Mononuclear cell (primary cell): ENCODE measurements around the gene RXFP3. TPM values are rescaled to one million over a fixed set of nuclear protein-coding genes. Genes with fewer than 3 reads are reported as not detected.
"Not testable (repeated sequence)": the region's sequence is repeated elsewhere in the genome, so short reads cannot be mapped to it uniquely, and the experiment has no call there.

Source experiments
- H3K27me3 ChIP-seq: 2 replicates; pipeline ENCODE4 v1.6.0; 2011; ENCODE audit warnings: low read length, control low read depth; ENCODE audit not compliant: insufficient read depth
- H3K4me1 ChIP-seq: 2 replicates; pipeline ENCODE4 v1.5.1; 2011; ENCODE audit warnings: mild to moderate bottlenecking, low read length, control low read depth; ENCODE audit not compliant: insufficient read depth
- H3K4me3 ChIP-seq: 2 replicates; pipeline ENCODE4 v1.5.1; 2011; ENCODE audit warnings: mild to moderate bottlenecking, low read length, moderate library complexity
- H3K9me3 ChIP-seq: 2 replicates; pipeline ENCODE4 v1.5.1; 2011; ENCODE audit warnings: low read depth, mild to moderate bottlenecking, control low read depth, low read length
- total RNA-seq: library from RNA; depleted of rRNA; stranded (reverse); fragments of >200 nt; gene quantifications from one replicate; pipeline ENCODE4 v1.2.3, GENCODE V29; 2012

The RXFP3 gene
- not detected for total RNA-seq

DNA sequence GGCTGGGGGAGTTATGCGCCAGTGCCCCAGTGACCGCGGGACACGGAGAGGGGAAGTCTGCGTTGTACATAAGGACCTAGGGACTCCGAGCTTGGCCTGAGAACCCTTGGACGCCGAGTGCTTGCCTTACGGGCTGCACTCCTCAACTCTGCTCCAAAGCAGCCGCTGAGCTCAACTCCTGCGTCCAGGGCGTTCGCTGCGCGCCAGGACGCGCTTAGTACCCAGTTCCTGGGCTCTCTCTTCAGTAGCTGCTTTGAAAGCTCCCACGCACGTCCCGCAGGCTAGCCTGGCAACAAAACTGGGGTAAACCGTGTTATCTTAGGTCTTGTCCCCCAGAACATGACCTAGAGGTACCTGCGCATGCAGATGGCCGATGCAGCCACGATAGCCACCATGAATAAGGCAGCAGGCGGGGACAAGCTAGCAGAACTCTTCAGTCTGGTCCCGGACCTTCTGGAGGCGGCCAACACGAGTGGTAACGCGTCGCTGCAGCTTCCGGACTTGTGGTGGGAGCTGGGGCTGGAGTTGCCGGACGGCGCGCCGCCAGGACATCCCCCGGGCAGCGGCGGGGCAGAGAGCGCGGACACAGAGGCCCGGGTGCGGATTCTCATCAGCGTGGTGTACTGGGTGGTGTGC lies at the start of gene RXFP3:
RXFP3 (plus strand) TSS at position 6 of the 636 bp plus-strand sequence; CDS start at position 361, 355 bp downstream.
- Histone ChIP-seq H3K4me3 (no peak within 1 kb of the TSS), H3K4me1 (no peaks in the 10 kb centered on the region), H3K27me3 (peaks cover 47% of the 10 kb centered on the region), H3K9me3 (no peaks in the 10 kb centered on the region)

GRCh38 chr5:33887268-33887667 lies 48.9 kb upstream of the RXFP3 start:
- Histone ChIP-seq H3K9me3 (no peaks in the 10 kb centered on the region), H3K27me3 (peaks cover 24% of the 10 kb centered on the region), H3K4me1 (no peaks in the 10 kb centered on the region), H3K4me3 (no peak overlapping the region)

DNA sequence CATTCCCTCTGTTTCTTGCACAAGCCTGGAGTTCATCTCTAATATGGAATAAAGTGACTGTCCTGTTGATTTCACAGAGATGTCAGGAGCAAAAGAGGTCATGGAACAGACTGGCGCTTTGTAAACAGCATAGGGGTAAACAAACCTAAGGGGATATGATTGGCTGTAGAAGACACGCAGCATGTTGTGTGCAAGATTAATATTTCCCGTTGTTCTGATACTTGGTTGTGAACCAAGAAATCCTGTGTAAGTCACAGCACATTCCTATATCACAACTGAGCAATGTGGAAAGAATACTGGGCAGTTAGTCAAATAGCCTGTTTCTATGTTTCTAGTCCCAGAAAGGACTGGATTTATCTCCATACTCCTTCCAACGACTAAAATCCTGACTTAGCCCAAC lies 47.6 kb upstream of the RXFP3 start:
- Histone ChIP-seq H3K9me3 (no peaks in the 10 kb centered on the region), H3K27me3 (peaks cover 37% of the 10 kb centered on the region), H3K4me3 (no peak overlapping the region), H3K4me1 (no peaks in the 10 kb centered on the region)

DNA sequence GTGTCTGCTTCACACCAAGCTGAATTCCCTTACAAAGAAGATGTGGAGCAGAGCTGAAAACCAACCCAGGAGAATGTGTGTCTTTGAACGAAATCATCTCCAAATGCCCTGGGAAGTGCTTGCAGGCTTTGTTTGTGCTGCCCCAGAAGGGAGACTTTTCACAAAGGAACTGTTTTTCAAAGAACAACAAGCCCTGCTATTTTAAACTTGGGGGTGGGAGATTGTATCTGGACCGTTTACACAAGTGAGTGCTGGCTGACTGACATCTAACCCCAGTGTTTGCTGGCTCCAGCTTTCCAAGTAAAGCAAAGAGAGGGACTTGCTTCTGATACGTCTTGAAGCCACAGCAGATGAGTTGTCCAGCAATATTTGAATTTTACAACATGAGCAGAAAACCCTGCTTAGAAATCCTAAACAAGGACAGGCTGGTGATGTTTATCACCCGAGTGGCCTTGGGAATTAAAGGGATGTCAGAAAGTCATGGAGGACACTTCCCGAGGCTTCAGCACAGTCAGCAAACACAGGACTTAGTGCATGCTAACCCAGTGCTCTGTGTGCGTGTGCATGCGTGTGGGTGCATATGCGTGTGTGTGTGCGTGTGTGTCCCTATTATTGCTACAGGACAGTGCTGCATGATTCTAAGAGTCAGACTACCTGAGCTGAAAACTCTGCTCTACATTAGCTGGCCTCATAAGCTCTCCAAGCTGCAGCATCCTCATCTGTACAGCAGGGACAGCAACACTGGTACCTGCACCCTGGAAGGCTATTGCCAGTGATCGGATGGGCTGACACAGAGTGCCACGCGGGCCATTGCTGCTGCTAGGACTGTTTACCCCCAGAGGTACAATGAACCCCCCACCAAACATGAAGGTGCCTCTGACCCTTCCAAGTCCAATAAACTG lies 45.8 kb upstream of the RXFP3 start:
- Histone ChIP-seq H3K9me3 (no peaks in the 10 kb centered on the region), H3K4me3 (no peak overlapping the region), H3K27me3 (peaks cover 43% of the 10 kb centered on the region), H3K4me1 (no peaks in the 10 kb centered on the region)

GRCh38 chr5:33891446-33891787 lies 44.8 kb upstream of the RXFP3 start:
- Histone ChIP-seq H3K4me1 (no peaks in the 10 kb centered on the region), H3K4me3 (no peak overlapping the region), H3K27me3 (peaks cover 43% of the 10 kb centered on the region), H3K9me3 (no peaks in the 10 kb centered on the region)

- Histone ChIP-seq H3K9me3 (no peaks in the 10 kb centered on the region), H3K4me3 (no peak within 1 kb of the TSS), H3K4me1 (no peaks in the 10 kb centered on the region), H3K27me3 (peaks cover 43% of the 10 kb centered on the region)
Observed at GRCh38 chr5:33891788-33892619, 44.2 kb upstream of the RXFP3 start, which contains the start of gene ADAMTS12. Gene ADAMTS12 (minus strand): TSS chr5:33891990. CDS start chr5:33891856, 134 bp downstream.

DNA sequence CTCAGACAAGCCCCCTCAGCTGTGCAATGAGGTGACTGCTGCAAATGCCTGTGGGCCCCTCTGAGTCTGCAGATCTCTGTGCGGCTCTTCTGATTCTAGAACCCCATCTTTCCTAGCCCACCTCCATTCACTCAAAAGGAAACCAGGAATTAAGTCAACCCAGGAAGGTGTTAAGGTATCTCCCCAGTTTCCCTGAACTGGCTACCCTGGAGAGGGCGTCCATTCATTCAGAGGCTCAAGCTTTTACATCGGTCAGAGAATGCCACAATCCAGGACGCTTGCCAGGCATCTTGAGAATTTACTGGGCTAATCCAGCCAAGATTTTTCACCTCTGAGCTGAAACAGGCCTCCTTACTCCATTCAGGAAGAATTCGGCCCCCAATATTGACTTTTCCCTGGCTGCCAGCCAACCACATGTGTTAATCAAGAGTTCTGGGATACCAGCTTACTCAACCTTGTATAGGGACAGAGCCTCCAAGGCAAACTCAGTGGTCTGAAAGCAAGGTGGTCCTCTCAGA lies 43.5 kb upstream of the RXFP3 start:
- Histone ChIP-seq H3K27me3 (peaks cover 43% of the 10 kb centered on the region), H3K4me1 (no peaks in the 10 kb centered on the region), H3K9me3 (no peaks in the 10 kb centered on the region), H3K4me3 (no peak overlapping the region)

DNA sequence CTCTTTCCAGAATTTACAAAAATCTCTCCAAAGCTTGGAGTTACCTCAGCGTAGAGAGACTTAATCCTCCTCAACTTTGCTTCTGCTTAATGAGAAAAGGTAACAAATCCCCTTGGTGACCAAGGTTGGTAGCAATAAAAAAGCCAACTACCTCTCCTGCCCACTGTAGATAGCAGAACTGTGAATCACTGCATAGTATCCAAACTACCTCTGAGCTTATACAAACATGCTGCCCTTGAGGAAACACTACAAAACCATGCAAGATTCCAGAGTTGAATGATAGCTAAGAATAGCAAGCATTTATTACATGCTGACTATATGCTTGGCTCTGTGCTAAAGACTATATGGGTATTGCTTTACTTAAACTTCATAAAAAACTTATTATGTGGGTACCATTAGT lies 41.6 kb upstream of the RXFP3 start:
- no peak overlapping the region for H3K4me3 ChIP-seq
- no peaks in the 10 kb centered on the region for H3K4me1 ChIP-seq
- H3K9me3 ChIP-seq = no peaks in the 10 kb centered on the region
- peaks cover 39% of the 10 kb centered on the region for H3K27me3 ChIP-seq

GRCh38 chr5:33901156-33901555 lies 35.0 kb upstream of the RXFP3 start:
- no peaks in the 10 kb centered on the region for H3K4me1 ChIP-seq
- H3K4me3 ChIP-seq = no peak overlapping the region
- peaks cover 10% of the 10 kb centered on the region for H3K9me3 ChIP-seq
- no peaks in the 10 kb centered on the region for H3K27me3 ChIP-seq

- H3K27me3 ChIP-seq = no peaks in the 10 kb centered on the region
- H3K4me1 ChIP-seq = no peaks in the 10 kb centered on the region
- peaks cover 27% of the 10 kb centered on the region for H3K9me3 ChIP-seq
- no peak overlapping the region for H3K4me3 ChIP-seq
Observed at GRCh38 chr5:33903118-33903517, 33.1 kb upstream of the RXFP3 start.

GRCh38 chr5:33905381-33905780 lies 30.8 kb upstream of the RXFP3 start:
- H3K27me3 ChIP-seq = no peaks in the 10 kb centered on the region
- no peaks in the 10 kb centered on the region for H3K4me1 ChIP-seq
- no peak overlapping the region for H3K4me3 ChIP-seq
- peaks cover 31% of the 10 kb centered on the region for H3K9me3 ChIP-seq

DNA sequence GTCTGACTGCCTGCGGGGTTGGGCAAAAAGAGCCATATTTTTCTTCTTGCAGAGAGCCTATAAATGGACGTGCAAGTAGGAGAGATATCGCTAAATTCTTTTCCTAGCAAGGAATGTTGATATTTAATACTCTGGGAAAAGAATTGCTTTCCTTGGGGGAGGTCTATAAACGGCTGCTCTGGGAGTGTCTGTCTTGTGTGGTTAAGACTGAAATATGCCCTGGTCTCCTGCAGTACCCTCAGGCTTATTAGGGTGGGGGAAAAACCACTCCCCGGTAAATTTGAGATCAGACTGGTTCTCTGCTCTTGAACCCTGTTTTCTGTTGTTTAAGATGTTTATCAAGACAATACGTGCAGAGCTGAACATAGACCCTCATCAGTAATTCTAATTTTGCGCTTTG lies 29.9 kb upstream of the RXFP3 start:
- H3K4me3 ChIP-seq, H3K4me1 ChIP-seq, H3K27me3 ChIP-seq: not testable (repeated sequence)
- peaks cover 31% of the 10 kb centered on the region for H3K9me3 ChIP-seq

GRCh38 chr5:33914844-33915243 lies 21.3 kb upstream of the RXFP3 start:
- not testable (repeated sequence) for H3K27me3 ChIP-seq, H3K4me3 ChIP-seq, H3K9me3 ChIP-seq, H3K4me1 ChIP-seq

GRCh38 chr5:33921002-33921401 lies 15.2 kb upstream of the RXFP3 start:
- Histone ChIP-seq H3K27me3 (no peaks in the 10 kb centered on the region), H3K4me3 (no peak overlapping the region), H3K9me3 (peaks cover 6% of the 10 kb centered on the region), H3K4me1 (no peaks in the 10 kb centered on the region)

- no peaks in the 10 kb centered on the region for H3K9me3 ChIP-seq
- H3K4me1 ChIP-seq = no peaks in the 10 kb centered on the region
- no peak overlapping the region for H3K4me3 ChIP-seq
- no peaks in the 10 kb centered on the region for H3K27me3 ChIP-seq
Observed at GRCh38 chr5:33925278-33925677, 10.9 kb upstream of the RXFP3 start.
